GM13977 (cell line): ENCODE measurements around the gene CADPS.

Experiments
- DNase-seq: peaks from one replicate; pipeline ENCODE4 v3.0.0; 2012; ENCODE audit warnings: low spot score
- CTCF ChIP-seq: IDR thresholded peaks from 2 replicates; pipeline ENCODE4 v1.5.1; 2012; ENCODE audit warnings: mild to moderate bottlenecking, control low read depth; ENCODE audit not compliant: insufficient read depth; ENCODE audit errors: extremely low read depth, missing control alignments
- in situ Hi-C: fragments of 300-500 bp; cut with MboI; formaldehyde crosslinking; loops from one replicate; pipeline ENCODE4 v1.12.0; 2022; ENCODE audit warnings: low sequenced_read_pairs, low pct_unique_long_range_greater_than_20kb, mixed read lengths, inconsistent platforms; ENCODE audit not compliant: unreplicated experiment

CADPS gene

GRCh38 chr3:62379321-62379798 is 495.9 kb downstream of the CADPS start:
- in situ Hi-C loops = no loop called here
- TF ChIP-seq CTCF = no peak
- DNase-seq = peak; percentile 12

GRCh38 chr3:62378921-62379320 is 496.3 kb downstream of the CADPS start:
- no peak for TF ChIP-seq CTCF
- in situ Hi-C loops = no loop called here
- DNase-seq = no peak

- peak; percentile 22 for DNase-seq
- TF ChIP-seq CTCF = no peak
- in situ Hi-C loops = no loop called here
Measured at GRCh38 chr3:62378311-62378789, 496.9 kb downstream of the CADPS start.

GRCh38 chr3:62376906-62377877 is 498.0 kb downstream of the CADPS start:
- DNase-seq = peak; percentile 20
- TF ChIP-seq CTCF = no peak
- in situ Hi-C loops = no loop called here

GRCh38 chr3:62376454-62376720 is 498.8 kb downstream of the CADPS start:
- DNase-seq = no peak
- TF ChIP-seq CTCF = no peak
- in situ Hi-C loops = no loop called here

- in situ Hi-C loops = no loop called here
- TF ChIP-seq CTCF = no peak
- peak; percentile 14 for DNase-seq
Measured at GRCh38 chr3:62375655-62376453, 499.4 kb downstream of the CADPS start.
